ENCODE measurements around the gene CTNNBL1. TPM values are rescaled to one million over a fixed set of nuclear protein-coding genes. Genes with fewer than 3 reads are reported as not detected.
"Not testable (repeated sequence)": the region's sequence is repeated elsewhere in the genome, so short reads cannot be mapped to it uniquely, and the experiment has no call there.

Gene CTNNBL1
- total RNA-seq, 1 donor from 2014 or later, result 23.4 TPM

DNA sequence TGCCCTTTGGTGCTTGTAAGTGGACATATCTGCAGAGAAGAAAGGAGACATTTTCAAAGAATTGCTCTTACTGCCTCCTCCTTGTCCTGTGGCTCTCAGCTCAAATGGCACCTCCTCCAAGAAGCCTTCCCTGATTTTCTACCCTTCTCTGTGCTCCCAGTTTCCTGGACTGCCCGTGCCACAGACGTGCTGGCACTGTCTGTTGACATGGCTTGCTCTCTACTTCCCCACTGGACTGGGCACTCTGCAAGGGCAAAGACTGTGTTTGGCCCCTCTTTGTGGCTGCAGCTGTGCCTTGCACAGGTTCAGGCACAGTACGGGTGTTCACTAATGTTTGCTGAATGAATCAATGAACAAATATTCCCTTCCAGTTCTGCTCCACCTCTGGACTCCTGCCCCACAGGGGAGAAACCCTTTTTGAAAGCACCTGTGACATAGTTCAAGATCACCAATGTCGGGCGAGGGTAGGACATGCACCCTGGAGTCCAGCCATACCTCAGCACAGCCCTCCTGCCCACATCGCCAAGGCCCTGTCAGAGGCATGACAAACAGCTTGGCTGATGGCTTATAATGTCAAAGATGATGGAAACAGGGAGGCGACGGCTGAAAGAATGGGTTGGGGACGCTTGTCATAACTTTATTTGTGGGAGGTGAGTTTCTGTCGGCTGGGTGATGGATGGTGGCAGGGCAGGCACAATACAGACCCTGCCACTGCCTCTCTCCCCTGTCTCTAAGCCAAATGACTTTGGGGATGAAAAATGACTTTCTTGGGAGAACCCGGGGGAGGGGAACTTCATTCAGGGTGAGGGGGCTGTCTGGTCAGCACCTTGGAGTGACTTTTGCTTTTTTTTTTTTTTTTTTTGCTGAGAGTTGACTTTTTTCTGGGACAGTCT, 15.6 kb upstream of the CTNNBL1 start:
- no peak for DNase-seq (ENCODE audit: low read depth in 2 of 2)

DNA sequence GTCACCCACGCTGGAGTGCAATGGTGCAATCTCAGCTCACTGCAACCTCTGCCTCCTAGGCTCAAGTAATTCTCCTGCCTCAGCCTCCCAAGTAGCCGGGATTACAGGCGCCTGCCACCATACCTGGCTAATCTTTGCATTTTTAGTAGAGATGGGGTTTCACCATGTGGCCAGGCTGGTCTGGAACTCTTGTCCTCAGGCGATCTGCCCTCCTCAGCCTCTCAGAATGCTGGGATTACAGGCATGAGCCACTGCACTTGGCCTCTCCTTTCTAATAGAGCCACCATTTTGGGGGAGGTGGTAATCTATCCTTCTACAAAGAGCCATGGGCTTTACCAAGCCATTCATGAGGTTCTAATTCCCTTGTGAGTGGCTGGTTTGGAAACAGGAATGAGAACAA, 14.1 kb upstream of the CTNNBL1 start:
- not testable (repeated sequence) for DNase-seq (ENCODE audit: low read depth in 2 of 2)

DNA sequence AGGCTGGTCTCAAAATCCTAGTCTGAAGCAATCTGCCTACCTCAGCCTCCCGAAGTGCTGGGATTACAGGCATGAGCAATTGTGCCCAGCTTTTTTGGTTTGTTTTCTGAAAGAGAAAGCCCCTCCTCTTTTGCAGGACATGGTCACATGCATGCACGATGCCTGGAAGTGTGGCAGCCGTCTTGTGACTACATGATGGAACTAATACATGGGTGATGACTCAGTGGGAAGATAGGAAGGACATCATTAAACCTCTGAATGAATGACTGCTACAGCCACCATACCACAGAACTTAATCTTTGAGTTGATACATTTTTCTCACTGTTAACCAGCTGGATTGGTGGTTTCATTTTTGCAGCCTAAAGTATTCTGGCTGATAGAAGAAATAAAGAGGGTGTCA, 13.4 kb upstream of the CTNNBL1 start:
- DNase-seq (ENCODE audit: low read depth in 2 of 2), result peak; percentile 9 to 21

DNA sequence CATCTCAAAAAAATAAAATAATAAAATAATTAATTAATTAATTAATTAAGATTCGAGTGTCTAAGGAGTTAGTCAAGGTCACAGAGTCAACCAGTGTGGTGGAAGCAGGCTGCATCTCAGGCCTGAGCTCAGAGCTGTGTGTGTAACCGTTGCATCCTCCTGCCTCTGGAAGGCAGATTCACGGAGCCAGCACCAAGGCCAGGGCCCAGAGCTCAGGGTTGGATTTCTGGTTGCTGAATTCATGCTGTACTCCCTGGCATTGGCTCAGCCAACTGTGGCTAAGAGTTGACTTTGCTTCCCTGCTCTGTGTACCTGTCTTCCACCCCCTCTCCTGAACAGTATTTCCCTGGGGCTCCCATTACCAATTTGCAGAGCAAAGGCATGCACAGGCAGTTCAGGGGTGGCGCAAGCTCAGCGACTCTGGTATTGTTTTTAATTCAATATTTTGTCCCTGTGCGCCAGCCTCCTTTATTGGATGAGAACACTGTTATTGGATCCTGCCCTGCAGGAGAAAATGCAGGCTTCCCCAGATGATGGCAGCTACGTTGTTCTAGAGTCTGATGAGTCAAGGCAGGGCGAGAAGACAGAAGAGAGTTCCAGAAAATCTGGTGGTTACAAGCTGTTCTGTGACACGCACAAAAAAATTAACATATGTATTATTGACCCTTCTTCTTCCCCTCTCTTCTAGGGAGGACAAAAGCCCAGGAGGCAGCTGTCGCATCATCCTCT, 12.3 kb upstream of the CTNNBL1 start:
- no peak for DNase-seq (ENCODE audit: low read depth in 2 of 2)

DNA sequence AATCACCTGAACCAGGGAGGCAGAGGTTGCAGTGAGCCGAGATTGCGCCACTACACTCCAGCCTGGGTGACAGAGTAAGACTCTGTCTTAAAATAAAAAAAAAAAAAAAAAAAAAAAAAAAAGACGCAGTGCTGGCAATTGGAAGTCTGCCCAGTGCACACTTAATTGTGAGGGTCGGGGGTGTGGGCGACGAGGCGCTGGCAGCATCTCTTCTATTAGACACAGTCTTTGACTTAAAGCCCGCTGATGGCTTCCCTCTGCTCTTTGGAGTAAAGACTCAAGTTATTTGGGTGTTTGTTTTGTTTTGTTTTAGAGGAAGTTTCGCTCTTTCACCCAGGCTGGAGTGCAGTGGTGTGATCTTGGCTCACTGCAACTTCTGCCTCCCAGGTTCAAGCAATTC, 10.7 kb upstream of the CTNNBL1 start:
- DNase-seq (ENCODE audit: low read depth in 2 of 2), result not testable (repeated sequence)

DNA sequence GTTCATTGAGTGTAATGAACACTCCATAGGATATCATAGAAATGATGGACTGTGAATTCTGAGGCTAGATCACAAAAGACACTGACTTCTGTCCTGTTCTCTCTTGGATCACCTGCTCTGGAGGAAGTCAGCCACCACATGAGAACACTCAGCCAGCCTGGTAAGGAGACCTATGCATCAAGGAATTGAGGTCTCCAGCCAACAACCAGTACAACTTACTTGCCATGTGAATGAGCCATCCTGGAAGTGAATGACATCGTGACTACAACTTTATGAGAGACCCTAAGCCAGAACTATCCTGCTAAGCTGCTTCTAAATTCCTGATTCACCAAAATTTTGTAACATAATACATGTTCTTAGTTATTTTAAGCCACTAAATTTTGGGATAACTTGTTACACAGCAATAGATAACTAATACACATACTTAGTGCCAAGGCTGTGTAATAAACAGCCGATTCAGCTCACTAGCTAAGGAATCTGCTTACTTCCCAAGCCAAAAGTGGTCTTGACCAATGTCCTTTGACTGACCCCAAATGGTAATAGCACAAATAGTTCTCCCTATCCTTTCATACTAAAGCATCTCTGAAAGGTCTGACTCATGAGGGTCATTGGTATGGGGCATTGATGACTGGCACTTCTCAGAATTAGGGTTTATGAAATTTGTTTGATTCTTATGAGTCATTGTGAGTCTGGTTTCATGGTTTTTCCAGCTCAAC, 6.9 kb upstream of the CTNNBL1 start:
- no peak for DNase-seq (ENCODE audit: low read depth in 2 of 2)

DNA sequence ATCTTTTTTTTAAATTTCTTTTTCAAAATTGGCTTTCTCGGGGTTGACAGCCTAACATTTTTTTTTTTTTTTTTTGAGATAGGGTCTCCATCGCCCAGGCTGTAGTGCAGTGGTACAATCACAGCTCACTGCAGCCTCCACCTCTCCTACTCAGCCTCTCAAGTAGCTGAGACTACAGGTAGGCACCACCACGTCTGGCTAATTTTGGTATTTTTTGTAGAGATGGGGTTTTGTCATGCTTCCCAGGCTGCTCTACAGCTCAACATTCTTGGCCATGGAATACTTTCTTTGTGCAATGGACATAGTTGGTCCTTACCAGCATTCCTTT, 6.4 kb upstream of the CTNNBL1 start:
- DNase-seq (ENCODE audit: low read depth in 2 of 2), result no peak

DNA sequence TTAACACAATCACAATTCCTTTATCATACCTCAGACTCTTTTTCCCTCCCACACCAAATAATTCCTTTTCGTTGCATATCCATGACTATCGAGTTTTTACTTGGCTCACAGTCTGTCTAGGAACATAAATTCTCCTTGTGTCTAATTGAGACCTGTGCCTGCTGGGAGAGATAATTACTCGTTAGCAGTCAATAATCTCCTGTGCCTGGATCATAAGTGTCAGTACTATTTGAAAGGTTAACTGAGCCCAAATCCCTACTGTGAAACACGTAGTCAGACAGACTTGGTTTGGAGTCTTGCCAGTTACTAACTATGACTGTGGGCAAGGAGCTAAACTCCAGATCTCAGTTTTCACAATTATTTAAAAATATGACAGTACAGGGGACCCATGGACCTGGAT, 5.7 kb upstream of the CTNNBL1 start:
- no peak for DNase-seq (ENCODE audit: low read depth in 2 of 2)

DNA sequence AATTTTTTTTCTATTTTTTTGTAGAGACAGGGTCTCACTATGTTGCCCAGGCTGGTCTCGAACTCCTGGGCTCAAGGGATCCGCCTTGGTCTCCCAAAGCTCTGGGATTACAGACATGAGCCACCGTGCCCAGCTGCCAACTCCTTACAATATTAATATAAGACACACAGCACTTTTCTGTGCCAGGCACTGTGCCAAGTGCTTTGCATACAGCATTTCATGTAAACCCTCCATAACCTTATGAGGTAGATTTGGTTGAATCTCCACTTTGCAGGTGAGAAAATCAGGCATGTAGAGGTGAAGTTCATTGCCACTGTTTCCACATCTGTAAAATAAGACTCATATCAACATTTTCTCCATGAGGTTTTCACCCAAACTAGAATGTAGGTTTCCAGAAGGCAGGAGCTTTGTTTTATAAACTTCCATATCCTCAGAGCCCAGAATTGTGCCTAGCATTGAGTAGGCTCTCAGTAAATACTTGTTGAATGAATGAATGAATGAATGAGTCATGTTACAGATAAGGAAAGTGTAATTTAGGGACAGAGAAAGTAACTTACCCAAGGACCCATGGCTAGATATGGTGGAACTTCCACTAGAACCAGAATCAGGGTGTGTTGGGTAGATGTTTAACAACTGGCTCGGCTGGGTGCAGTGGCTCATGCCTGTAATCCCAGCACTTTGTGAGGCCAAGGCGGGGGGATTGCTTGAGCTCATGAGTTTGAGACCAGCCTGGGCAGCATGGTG, 3.0 kb upstream of the CTNNBL1 start:
- no peak for DNase-seq (ENCODE audit: low read depth in 2 of 2)

DNA sequence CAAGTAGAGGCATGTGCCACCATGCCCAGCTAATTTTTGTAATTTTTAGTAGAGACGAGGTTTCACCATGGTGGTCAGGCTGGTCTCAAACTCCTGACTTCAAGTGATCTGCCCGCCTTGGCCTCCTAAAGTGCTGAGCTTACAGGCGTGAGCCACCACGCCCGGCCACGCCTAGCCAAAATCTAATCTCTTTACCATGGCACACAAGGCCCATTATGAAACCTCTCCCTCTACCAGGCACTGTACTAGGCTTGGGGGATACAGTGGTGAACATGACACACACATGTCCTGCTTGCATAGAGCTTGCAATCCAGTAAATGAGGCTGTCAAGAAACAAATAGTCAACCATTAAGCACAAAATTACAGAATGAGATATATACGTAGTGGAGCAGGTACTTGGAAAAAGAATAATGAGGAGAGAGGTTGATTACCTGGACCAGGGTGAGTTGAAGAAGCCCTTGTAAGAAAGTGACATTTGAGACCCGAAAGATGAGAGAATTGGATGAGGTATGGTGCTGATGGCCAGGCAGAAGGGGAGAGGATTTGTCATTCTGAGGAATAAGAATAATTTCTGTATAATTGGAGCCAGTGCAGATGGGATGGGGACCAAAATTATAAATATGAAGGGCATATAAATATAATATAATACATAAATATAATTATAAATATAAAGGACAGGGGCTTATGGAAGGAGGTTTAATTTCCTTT, 1.2 kb upstream of the CTNNBL1 start:
- no peak for DNase-seq (ENCODE audit: low read depth in 2 of 2)

DNA sequence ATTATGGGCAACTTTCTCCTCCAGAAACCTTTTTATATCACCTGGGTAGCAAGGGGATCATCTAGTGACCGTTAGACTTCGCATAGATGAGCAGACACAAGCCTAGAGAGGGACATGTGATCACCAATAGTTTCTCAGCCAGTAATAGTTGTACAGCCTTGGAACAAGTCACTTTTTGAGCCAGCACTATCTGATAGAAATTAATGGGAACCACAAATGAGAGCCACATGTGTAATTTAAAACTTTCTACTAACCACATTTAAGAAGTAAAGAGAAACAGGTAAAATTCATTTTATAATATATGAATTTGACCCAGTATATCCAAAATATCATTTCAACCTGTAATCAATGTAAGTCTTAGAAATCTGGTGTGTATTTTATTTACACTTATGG, 592 bp upstream of the CTNNBL1 start:
- no peak for DNase-seq (ENCODE audit: low read depth in 2 of 2)

DNA sequence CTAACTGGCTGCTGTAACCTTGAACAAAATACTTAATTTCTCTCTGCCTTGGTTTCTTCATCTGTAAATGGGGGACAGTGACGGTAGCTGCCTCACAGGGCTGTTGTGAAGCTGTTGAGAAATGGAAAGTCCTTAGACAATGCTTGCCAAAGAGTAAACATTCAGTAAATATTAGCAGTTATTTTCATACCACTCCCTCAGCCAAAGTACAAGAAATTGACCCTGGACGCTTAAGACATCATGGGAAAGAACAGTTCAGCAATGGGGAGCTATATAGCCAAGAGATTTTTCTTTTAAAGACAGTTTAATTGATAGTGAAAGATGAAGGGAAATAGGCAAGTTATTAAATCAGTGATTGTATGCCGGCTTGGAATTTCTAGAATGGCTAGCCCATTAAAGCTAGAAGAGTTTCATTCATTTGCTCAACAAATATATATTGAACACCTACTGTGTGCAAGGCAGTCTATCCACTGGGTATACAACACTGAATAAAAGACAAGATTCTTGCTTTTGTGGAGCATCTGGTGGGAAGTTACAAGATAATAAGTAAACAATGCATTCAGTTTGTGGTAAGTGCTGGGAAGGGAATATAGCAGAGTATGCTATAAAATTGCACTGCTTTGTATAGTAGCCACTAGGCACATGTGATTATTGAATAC, 2.0 kb downstream of the CTNNBL1 start:
- DNase-seq (ENCODE audit: low read depth in 2 of 2), result no peak

DNA sequence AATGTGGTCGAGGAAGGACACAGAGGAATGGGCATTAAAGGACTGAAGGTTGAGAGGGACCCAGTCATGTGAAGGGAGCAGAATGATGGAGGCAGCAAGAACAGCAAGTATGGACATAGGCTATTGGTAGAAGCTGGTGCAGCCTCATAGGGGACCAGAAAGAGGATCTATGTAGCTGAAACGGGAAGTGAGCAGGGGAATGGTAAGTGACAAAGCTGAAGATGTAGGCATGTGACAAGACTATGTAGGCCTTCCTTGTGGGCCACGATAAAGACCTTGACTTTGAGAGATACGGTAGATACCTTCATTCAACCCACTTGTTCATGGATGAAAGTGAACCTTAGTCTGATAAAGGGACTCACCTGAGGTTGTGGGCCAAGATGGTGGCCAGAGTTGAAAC, 3.5 kb downstream of the CTNNBL1 start:
- DNase-seq (ENCODE audit: low read depth in 2 of 2), result no peak

DNA sequence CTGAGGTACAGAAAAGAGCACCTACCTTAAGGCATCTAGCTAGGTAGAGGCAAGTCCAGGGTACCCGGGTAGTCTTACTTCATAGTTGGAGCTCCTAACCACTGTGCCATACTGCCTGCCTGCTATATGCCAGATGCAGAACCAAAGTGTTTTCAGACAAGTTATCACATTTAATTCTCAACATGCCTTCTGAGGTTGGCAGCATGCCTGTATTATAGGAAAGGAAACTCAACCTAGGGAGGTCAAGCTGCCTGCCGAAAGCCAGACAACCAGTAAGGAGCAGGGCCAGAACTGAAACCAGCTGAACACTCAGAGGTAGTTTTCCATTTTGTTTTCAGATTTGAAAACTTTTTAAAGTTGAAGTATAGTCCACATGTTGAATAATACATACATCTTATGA, 5.4 kb downstream of the CTNNBL1 start:
- DNase-seq (ENCODE audit: low read depth in 2 of 2), result peak; percentile 40 to 72

DNA sequence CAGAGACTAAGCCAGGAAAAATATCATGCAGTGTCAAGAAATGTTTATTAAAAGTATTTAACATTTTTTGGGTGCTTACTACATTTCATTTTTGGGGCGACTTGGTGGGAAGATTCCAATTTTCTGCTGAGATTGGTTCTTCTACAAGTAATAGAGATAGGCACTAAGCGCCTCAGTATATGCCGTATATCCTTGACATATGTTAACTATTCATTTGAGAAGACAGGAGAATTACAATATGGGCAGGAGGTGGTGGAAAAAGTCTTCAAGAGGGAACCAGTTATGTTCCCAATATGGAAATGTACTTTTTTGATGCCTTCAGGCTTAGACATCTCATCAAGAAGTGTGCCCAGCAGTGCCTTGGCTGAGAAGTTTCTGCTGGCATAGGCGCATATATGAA, 6.5 kb downstream of the CTNNBL1 start:
- no peak for DNase-seq (ENCODE audit: low read depth in 2 of 2)

DNA sequence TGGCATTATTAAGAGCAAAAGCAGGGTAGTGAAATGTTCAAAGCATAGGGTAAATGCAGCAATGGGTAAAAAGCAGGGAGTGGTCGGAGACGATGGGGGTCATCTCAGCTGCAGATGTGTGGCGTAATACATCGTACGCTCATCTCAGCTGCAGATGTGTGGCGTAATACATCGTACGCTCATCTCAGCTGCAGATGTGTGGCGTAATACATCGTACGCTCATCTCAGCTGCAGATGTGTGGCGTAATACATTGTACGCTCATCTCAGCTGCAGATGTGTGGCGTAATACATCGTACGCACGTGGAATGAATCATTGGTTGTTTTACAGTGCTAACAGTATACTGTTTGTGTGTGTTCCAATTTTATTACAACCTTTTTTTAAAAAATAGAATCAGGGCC, 7.8 kb downstream of the CTNNBL1 start:
- not testable (repeated sequence) for DNase-seq (ENCODE audit: low read depth in 2 of 2)

DNA sequence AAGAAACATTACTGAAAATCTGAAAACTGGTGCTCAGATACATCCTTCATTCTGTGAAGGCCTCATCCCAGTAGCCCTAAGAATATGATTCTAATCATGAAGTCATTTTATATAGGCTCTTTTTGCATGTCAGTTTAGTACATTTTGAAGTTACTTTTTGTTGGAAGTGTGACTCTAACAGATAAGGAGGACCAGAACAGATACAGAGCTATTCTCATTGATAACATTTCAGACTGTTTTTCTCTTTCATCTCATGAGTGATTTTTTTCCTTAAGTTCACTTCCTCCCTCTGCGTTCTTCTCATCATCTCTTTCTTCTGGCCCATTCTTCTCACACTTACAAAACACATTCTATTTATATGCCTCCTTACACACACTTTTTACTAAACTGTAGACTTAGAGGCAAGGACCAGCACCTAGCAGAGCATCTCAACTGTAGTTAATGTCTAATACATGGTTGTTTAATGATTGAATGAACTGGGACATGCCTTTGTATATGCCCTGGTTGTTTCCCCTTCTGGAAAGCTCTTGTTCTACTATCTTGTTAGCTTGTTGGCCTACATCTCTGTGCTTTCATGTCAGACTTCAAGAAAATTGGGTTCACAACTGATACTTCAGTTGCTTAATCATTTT, 8.7 kb downstream of the CTNNBL1 start:
- no peak for DNase-seq (ENCODE audit: low read depth in 2 of 2)

DNA sequence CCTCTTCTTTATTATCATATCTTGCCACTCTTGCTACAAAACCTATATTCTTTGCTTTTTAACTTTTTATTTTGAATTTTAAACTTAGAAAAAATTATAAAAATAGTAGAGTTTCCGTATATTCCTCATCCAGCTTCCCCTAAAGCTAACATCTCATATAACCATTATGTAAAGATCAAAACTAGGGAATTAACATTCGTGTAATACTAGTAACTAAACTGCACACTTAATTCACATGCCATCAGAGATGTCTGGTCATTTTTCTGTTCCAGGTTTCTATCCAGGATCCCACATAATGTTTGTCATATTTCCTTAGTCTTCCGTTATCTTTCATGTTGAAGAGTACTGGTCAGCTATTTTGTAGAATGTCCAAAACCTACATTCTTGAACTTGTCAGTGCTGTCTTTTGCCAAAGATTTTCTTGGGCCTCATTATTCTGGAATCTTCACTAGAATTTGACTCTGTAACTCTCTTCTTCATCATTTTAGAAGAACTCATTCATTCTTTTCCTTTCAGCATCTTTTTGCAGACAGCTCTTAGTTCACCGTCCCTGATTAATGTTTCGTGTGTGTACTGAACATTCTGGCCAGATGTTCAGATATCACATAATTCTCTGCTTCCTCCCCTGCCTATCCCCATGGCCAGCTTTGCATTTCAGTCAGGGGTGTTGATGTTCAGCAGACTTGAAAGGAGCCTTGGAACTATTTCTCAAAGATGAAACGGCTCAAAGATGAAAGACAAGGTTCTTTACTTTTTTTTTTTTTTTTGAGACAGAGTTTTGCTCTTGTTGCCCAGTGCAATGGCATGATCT, 9.4 kb downstream of the CTNNBL1 start:
- DNase-seq (ENCODE audit: low read depth in 2 of 2), result no peak

DNA sequence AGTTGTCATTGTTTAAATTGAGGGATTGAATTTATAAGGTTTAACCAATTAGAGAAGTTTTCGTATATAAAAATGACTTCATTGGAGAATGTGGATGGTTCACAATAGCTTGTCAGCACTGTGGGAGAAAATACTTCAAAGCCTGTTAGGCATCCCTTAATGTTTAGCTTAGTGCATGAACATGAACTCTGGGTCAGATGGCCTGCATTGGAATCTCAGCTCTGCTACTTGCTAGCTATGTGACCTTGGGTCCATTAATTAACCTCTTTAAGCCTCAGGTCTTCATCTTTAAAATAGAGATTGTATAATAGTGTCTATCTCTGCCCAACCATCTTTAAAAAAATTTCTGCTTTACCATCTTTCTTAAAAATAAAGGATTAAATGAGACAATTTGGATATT, 11.1 kb downstream of the CTNNBL1 start:
- no peak for DNase-seq (ENCODE audit: low read depth in 2 of 2)

Data from lung microvascular endothelial cell (primary cell).